Caco-2 (cell line): Measurements from ENCODE around the gene CACNA1S. TPM values are rescaled to one million over a fixed set of nuclear protein-coding genes. Genes with fewer than 3 reads are reported as not detected.

Experiments
- BruUV-seq: library from RNA; stranded (reverse); fragments of 400-500 nt; replicated peaks from 2 replicates; lab custom pipeline; 2021; lab: Mats Ljungman, UMichigan
- CTCF ChIA-PET: fragments of 300-600 bp; sonication (Branson Sonifier 250); formaldehyde crosslinking; loops from one replicate; lab custom pipeline; 2022; ENCODE audit warnings: antibody characterized with exemption; lab: Charles Lee
- POLR2A ChIA-PET: fragments of 300-600 bp; sonication (Branson Sonifier 250); formaldehyde crosslinking; loops from one replicate; lab custom pipeline; 2022; ENCODE audit warnings: antibody characterized with exemption; lab: Charles Lee
- DNase-seq, 2 experiments: peaks; one replicate each; pipeline versions ENCODE4 v3.0.0 to v3.0.0-alpha.2; 2020 to 2022
- H3K27me3 ChIP-seq: replicated peaks from 2 replicates; pipeline ENCODE4 v1.6.0; 2011; ENCODE audit warnings: low read length; ENCODE audit not compliant: control insufficient read depth, insufficient read depth
- H3K36me3 ChIP-seq: 2 replicates; pipeline ENCODE4 v1.5.1; 2011; ENCODE audit warnings: low read length; ENCODE audit not compliant: control insufficient read depth, insufficient read depth
- H3K4me1 ChIP-seq: fragments of 250-450 bp; sonication (Bioruptor Pico); 2 replicates; pipeline ENCODE4 v1.5.1; 2020; ENCODE audit warnings: mild to moderate bottlenecking
- H3K4me3 ChIP-seq: 2 replicates; pipeline ENCODE4 v1.5.1; 2011; ENCODE audit warnings: low read depth, mild to moderate bottlenecking, control low read depth, low read length
- H3K9me3 ChIP-seq: fragments of 250-450 bp; sonication (Bioruptor Pico); 2 replicates; pipeline ENCODE4 v1.5.1; 2020; ENCODE audit warnings: mild to moderate bottlenecking, moderate library complexity
- H3K27ac Mint-ChIP-seq: one replicate; pipeline ENCODE4 v1.8.0; 2022; ENCODE audit warnings: mixed read lengths; ENCODE audit not compliant: unreplicated experiment
- H3K27me3 Mint-ChIP-seq: one replicate; pipeline ENCODE4 v1.8.0; 2022; ENCODE audit warnings: mixed read lengths; ENCODE audit not compliant: insufficient read depth, unreplicated experiment
- H3K36me3 Mint-ChIP-seq: one replicate; pipeline ENCODE4 v1.8.0; 2022; ENCODE audit warnings: mild to moderate bottlenecking, mixed read lengths; ENCODE audit not compliant: insufficient read depth, unreplicated experiment
- H3K4me1 Mint-ChIP-seq: one replicate; pipeline ENCODE4 v1.8.0; 2022; ENCODE audit warnings: low read depth, mixed read lengths; ENCODE audit not compliant: unreplicated experiment
- H3K4me3 Mint-ChIP-seq: one replicate; pipeline ENCODE4 v1.8.0; 2022; ENCODE audit warnings: mild to moderate bottlenecking, moderate library complexity, mixed read lengths; ENCODE audit not compliant: unreplicated experiment
- H3K9me3 Mint-ChIP-seq: one replicate; pipeline ENCODE4 v1.8.0; 2022; ENCODE audit warnings: mixed read lengths; ENCODE audit not compliant: unreplicated experiment
- intact Hi-C: fragments of 100-400 bp; cut with micrococcal nuclease; formaldehyde crosslinking; loops from one replicate; pipeline ENCODE4 v1.10.0; 2022; ENCODE audit not compliant: unreplicated experiment
- total RNA-seq: library from RNA; stranded (reverse); gene quantifications from 2 replicates; pipeline ENCODE4 v1.2.3, GENCODE V29; 2022
- TF ChIP-seq, protein P1 (sequence below), 2 experiments: fragments of 200-600 bp in 1 of 2; IDR thresholded peaks; 1 replicate in 1 of 2; 2 replicates in 1 of 2; pipeline versions ENCODE4 v1.5.1 to v1.8.0; 2011 to 2022; ENCODE audit warnings: antibody characterized with exemption in 1 of 2, control low read depth in 1 of 2, inconsistent platforms in 1 of 2, low read depth in 1 of 2, low read length in 1 of 2, mild to moderate bottlenecking in 1 of 2, moderate library complexity in 1 of 2; ENCODE audit not compliant: insufficient read depth in 1 of 2, severe bottlenecking in 1 of 2, unreplicated experiment in 1 of 2

CACNA1S gene
- total RNA-seq, 1 experiment from 2014 or later: 0.07 TPM

DNA sequence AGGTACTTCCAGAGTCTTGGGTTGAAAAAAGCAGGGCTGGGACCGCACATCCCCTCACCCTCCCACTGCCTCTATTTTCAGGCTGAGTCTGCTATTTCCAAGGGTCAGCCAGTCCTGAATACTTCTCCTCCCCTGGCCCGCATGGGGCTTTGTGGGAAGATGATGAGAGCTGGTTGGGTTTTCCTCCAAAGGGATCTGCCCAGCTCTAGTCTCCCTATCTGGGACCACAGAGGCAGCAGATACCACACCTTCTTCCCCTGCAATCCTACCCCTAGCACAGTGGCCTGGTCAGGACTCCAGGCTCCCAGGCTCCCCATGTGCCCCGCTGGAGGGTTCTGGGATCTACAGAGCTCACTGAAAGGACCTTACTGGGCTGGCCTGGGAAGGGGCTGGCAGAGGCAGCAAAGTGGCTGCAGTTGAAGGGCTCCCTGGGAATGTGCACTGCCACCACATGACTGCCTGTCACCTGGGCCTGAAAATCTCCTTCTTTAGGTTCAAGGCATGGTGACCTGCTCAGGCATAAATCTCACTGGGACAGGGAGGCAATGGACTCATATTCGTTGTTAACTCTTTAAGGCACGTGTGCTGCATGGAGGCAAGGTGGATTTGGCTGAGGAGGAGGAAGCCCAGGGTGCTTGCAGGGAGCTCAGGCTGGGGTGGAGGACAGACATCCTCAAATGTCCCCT is 13.1 kb downstream of the CACNA1S start:
- Mint-ChIP-seq H3K36me3 (no peaks in the 10 kb centered on the region), H3K27me3 (peaks cover 6% of the 10 kb centered on the region), H3K4me3 (no peak overlapping the region), H3K9me3 (no peaks in the 10 kb centered on the region), H3K27ac (no peak overlapping the region), H3K4me1 (peaks cover under 1% of the 10 kb centered on the region)
- BruUV-seq: no TSS peak
- CTCF ChIA-PET: no interaction called here
- H3K36me3 ChIP-seq: no peaks in the 10 kb centered on the region
- TF ChIP-seq, protein P1, sequence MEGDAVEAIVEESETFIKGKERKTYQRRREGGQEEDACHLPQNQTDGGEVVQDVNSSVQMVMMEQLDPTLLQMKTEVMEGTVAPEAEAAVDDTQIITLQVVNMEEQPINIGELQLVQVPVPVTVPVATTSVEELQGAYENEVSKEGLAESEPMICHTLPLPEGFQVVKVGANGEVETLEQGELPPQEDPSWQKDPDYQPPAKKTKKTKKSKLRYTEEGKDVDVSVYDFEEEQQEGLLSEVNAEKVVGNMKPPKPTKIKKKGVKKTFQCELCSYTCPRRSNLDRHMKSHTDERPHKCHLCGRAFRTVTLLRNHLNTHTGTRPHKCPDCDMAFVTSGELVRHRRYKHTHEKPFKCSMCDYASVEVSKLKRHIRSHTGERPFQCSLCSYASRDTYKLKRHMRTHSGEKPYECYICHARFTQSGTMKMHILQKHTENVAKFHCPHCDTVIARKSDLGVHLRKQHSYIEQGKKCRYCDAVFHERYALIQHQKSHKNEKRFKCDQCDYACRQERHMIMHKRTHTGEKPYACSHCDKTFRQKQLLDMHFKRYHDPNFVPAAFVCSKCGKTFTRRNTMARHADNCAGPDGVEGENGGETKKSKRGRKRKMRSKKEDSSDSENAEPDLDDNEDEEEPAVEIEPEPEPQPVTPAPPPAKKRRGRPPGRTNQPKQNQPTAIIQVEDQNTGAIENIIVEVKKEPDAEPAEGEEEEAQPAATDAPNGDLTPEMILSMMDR (IDR thresholded peaks at IDR 0.05; ENCODE audit: insufficient read depth in 1 of 2, low read depth in 1 of 2, low read length in 1 of 2, severe bottlenecking in 1 of 2, unreplicated experiment in 1 of 2): no peak
- POLR2A ChIA-PET: no interaction called here
- no peaks in the 10 kb centered on the region for H3K4me1 ChIP-seq
- H3K4me3 ChIP-seq: no peak overlapping the region
- intact Hi-C loops: no loop called here
- no peaks in the 10 kb centered on the region for H3K9me3 ChIP-seq
- no peak for DNase-seq
- H3K27me3 ChIP-seq: no peaks in the 10 kb centered on the region

DNA sequence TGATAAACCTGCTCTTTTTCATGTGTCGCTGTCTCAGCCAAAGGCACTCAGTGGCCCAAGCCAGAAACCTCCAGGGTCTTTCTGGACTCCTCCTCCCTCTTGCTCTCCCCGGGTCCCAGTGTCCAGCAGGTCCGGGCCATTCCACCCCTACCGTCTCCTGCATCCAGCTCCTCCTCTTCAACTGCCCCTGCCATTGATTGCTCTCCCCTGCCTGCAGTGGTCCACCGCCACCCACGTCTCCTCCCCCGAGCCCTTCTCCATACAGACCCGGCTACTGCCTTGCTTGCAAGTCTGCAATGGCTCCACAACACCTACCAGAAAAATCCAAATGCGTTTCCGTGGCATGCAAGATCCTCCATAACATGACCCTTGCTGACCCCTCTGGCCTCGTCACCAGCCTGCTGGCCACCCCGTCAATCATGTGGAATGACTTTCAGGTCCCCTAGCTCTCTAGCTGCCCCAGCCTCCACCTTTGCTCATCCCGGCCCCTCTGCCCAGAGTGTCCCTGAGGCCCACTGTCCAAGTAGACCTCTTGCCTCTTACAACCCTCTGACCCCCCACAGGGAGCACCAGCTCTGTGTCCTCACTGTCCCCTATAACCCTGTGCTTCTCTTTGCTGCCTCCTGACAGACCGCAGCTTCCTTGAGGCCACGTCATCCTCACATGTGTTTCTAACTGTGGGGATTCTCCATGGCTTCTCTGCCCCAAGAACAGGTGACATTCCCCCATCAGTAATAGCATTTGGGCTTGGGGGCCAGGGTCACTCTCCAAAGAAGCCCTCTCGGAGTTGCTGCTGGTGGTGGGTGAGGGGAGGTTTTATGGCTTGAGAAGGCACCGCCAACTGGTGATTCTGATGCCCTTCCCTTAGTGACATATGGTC is 15.0 kb downstream of the CACNA1S start:
- POLR2A ChIA-PET: no interaction called here
- no peaks in the 10 kb centered on the region for H3K36me3 Mint-ChIP-seq
- Histone ChIP-seq H3K27me3 (no peaks in the 10 kb centered on the region), H3K4me1 (no peaks in the 10 kb centered on the region), H3K9me3 (no peaks in the 10 kb centered on the region), H3K4me3 (no peak overlapping the region), H3K36me3 (no peaks in the 10 kb centered on the region)
- no peaks in the 10 kb centered on the region for H3K4me1 Mint-ChIP-seq
- TF ChIP-seq, protein P1 (IDR thresholded peaks at IDR 0.05; ENCODE audit: insufficient read depth in 1 of 2, low read depth in 1 of 2, low read length in 1 of 2, severe bottlenecking in 1 of 2, unreplicated experiment in 1 of 2): no peak
- CTCF ChIA-PET: interaction anchor here (0.9 to 1.1 kb wide), 2 partner anchors 11 to 16 kb away, joined by 3 to 4 read pairs; no protein-coding TSS in a partner anchor
- H3K9me3 Mint-ChIP-seq: no peaks in the 10 kb centered on the region
- intact Hi-C loops: no loop called here
- no peak overlapping the region for H3K27ac Mint-ChIP-seq
- H3K4me3 Mint-ChIP-seq: no peak overlapping the region
- no peak for DNase-seq
- H3K27me3 Mint-ChIP-seq: peaks cover 6% of the 10 kb centered on the region
- no TSS peak for BruUV-seq

DNA sequence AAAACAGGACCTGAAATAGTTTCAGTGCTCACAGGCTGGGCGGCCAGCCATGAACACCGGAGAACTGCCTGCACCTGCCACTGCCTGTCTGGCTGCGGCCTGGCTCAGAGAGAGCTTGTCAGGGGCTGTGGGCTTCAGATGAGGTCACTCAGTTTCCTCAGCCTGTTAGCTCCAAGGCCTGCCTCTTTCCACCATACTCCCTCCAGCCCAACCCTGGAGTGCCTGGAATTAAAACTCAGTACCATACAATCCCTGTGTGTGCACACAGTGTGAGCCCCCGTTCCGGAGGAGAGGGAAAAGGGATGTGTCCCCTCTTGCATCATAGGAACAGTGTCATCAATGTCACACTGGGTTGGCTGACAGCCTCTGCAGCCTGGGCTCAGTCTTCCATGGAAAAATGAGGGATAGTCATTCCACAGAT is 16.2 kb downstream of the CACNA1S start:
- no peaks in the 10 kb centered on the region for H3K27me3 ChIP-seq
- ChIA-PET POLR2A (interaction anchor here (1.2 kb wide), 1 partner anchor 10 kb away, joined by 3 read pairs; no protein-coding TSS in a partner anchor), CTCF (interaction anchor here (1.1 kb wide), 1 partner anchor 10 kb away, joined by 3 read pairs; no protein-coding TSS in a partner anchor)
- no peak overlapping the region for H3K4me3 ChIP-seq
- intact Hi-C loops: no loop called here
- H3K27me3 Mint-ChIP-seq: peaks cover 6% of the 10 kb centered on the region
- no peaks in the 10 kb centered on the region for H3K9me3 ChIP-seq
- no peaks in the 10 kb centered on the region for H3K9me3 Mint-ChIP-seq
- H3K4me1 Mint-ChIP-seq: no peaks in the 10 kb centered on the region
- no TSS peak for BruUV-seq
- H3K4me1 ChIP-seq: no peaks in the 10 kb centered on the region
- no peak overlapping the region for H3K27ac Mint-ChIP-seq
- no peaks in the 10 kb centered on the region for H3K36me3 ChIP-seq
- TF ChIP-seq, protein P1 (IDR thresholded peaks at IDR 0.05; ENCODE audit: insufficient read depth in 1 of 2, low read depth in 1 of 2, low read length in 1 of 2, severe bottlenecking in 1 of 2, unreplicated experiment in 1 of 2): no peak
- H3K36me3 Mint-ChIP-seq: no peaks in the 10 kb centered on the region
- no peak for DNase-seq
- H3K4me3 Mint-ChIP-seq: no peak overlapping the region
